GM12874 (cell line): ENCODE measurements around the gene IMP4.

Source experiments
- CTCF ChIP-seq: IDR thresholded peaks from 2 replicates; pipeline ENCODE4 v1.5.1; 2011; ENCODE audit warnings: low read depth, mild to moderate bottlenecking, control low read depth, low read length, moderate library complexity; ENCODE audit not compliant: insufficient read depth

Gene IMP4

DNA sequence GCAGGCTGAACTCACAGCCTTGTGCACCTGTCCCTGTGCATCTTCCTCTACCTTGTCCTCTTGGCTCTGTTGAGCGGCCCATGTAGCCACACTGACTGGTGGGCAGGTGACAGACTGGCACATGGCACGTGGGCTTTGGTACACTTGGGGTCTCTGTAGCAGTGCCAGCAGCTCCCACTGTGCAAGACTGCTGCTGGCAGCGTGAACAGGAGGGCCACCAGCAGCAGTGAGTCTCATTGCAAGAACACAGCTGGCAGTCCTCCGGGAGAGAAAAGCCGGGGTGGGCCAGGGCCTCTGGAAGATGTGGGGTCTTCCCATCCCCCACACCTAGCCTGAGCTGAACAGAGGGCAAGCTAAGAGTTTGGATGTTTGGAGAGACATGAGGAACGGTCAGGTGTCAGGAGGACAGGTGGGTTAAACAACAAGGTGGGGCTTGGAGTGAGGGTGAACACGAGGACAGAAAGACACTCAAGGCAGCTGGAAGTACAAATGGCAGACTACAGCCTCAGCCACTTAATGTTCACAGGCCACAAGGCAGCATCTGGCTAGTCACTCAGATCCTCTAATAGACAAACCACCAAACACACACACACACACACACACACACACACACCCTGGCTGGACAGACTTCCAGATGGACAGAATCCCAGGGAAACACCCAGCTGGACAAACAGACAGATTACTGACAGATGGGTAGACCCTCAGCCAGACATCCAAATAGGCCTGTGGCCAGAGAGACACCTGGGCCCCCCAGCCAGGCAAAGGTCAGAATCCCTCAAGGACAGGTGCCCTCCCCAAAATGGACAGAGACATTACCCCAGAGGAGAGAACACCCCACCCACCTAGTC, 10.8 kb downstream of the IMP4 start:
- no peak for TF ChIP-seq CTCF

- TF ChIP-seq CTCF, result no peak
Measured at GRCh38 chr2:130354139-130354428, 11.4 kb downstream of the IMP4 start.

- no peak for TF ChIP-seq CTCF
Measured at GRCh38 chr2:130355172-130355577, 12.5 kb downstream of the IMP4 start.

- peak; percentile 54 for TF ChIP-seq CTCF
Measured at GRCh38 chr2:130355578-130356431, 13.1 kb downstream of the IMP4 start, which contains the start of gene PTPN18. TSS of gene PTPN18 (plus strand) at chr2:130356056. CDS start at chr2:130356108, 52 bp downstream.

DNA sequence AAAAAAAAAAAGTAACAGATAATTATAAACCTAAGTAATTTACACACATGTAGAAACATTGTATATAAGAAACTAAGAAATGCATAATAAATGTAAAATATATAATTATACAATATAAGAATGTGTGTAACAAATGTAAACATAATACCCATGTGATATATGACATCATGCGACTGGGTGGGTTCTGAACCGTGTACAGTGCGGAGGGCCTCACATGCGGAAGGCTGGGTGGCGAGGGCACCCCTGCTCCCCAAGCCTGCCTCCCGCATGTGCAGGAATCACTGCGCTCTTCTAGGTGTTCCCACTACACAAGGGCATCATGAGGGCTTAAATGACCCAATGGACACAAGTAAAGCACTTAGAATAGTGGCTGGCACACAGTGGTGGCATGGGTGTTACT, 15.2 kb downstream of the IMP4 start:
- no peak for TF ChIP-seq CTCF

DNA sequence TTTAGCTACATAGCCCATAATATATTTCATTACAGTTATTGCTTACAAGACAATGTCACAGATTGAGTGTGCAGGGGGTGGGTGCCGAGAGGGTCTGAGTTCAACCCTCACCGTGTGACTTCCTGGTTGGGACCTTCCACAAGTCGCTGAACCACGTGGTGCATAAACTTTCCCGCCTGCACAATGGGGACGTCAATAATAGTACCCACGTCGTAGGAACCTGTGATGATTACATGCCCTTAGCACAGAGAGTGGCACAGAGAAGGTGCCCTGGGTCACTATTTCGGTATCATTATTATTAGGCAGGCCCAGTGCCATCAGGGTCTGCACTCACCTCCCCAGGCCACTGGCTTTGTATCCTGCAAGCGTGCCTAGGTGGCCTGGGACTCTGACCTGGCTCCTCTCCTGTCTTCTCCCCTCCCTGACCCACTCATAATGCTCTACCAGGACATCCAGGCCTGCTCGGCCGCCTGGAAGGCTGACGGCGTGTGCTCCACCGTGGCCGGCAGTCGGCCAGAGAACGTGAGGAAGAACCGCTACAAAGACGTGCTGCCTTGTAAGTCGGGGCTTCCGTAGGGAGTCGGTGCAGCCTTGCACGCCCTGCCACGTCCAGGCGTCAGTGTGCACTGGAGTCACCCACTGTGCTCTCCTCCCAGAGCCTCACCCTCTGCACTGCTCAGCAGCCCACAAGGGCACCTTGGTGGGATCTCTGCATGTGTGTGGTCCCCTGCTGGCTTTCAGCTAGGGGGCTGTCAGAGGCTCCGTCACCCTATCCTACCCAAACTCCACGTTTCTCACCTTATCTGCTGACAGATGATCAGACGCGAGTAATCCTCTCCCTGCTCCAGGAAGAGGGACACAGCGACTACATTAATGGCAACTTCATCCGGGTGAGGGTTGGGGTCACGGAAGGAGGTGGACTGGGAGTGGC, 16.0 kb downstream of the IMP4 start:
- no peak for TF ChIP-seq CTCF
